Psoas muscle (tissue), 8 donors: ENCODE results near the gene TRRAP. TPM values are rescaled to one million over a fixed set of nuclear protein-coding genes. Genes with fewer than 3 reads are reported as not detected.

Experiments used
- ATAC-seq, 4 donors: fragments of 200-7000 bp; cut with Tn5 transposase; one replicate each; pipeline ENCODE4 v1.9.1; 2020; ENCODE audit warnings: moderate library complexity in 3 of 4, mild to moderate bottlenecking in 2 of 4
- DNase-seq, 2 donors: peaks; one replicate each; pipeline ENCODE4 v3.0.0-alpha.2; 2020
- H3K27ac ChIP-seq: fragments of 200-600 bp; one replicate; pipeline ENCODE4 v1.8.0; 2022
- H3K27me3 ChIP-seq, 3 donors: fragments of 200-600 bp in 1 of 3; one replicate each; pipeline versions ENCODE4 v1.6.1 to v1.8.0; 2013 to 2022; ENCODE audit warnings: low read length in 2 of 3, mild to moderate bottlenecking in 2 of 3, moderate library complexity in 1 of 3; ENCODE audit not compliant: insufficient read depth in 3 of 3
- H3K36me3 ChIP-seq, 2 donors: fragments of 200-600 bp in 1 of 2; one replicate each; pipeline versions ENCODE4 v1.6.1 to v1.8.0; 2013 to 2022; ENCODE audit warnings: low read depth in 1 of 2, mild to moderate bottlenecking in 1 of 2, moderate library complexity in 1 of 2; ENCODE audit not compliant: insufficient read depth in 1 of 2
- H3K4me1 ChIP-seq: fragments of 200-600 bp; one replicate; pipeline ENCODE4 v1.8.0; 2022
- H3K4me3 ChIP-seq: fragments of 200-600 bp; one replicate; pipeline ENCODE4 v1.8.0; 2022; ENCODE audit warnings: mild to moderate bottlenecking
- H3K9me3 ChIP-seq: fragments of 200-600 bp; one replicate; pipeline ENCODE4 v1.8.0; 2022
- WGBS, 3 donors: extraction: QIAGEN DNeasy Blood & Tissue Kit; methylation state at CpG; one replicate each; pipeline versions ENCODE4 v1.1.6 to v1.1.7; 2013; 5-methylcytosine and 5-hydroxymethylcytosine counted together
- intact Hi-C, 2 donors: fragments of 100-400 bp; cut with DNase I; formaldehyde crosslinking; loops; one replicate each; pipeline versions ENCODE4 v1.11.0 to v1.14.2; 2022
- polyA plus RNA-seq, 3 donors: library from polyadenylated mRNA; stranded (reverse); fragments of 200-250 nt; gene quantifications; one replicate each; pipeline ENCODE4 v1.2.3, GENCODE V29; 2013
- total RNA-seq, 4 donors: library from RNA; stranded (reverse); fragmentation: NEBNext Ultra II Directional in 2 of 4; extraction: Animal tissue kit (Norgen Biotek cat#: 25700) in 2 of 4; gene quantifications; one replicate each; pipeline versions ENCODE4 v1.2.1 to v1.2.4, GENCODE V29; 2021 to 2023
- TF ChIP-seq, protein P1 (sequence below): fragments of 200-600 bp; IDR thresholded peaks from one replicate; pipeline ENCODE4 v1.8.0; 2022; ENCODE audit warnings: antibody characterized with exemption
- donor health status: healthy with polysubstance abuse.
- donor health status: DM: no; HTN: no; CAD: no; lungs with moderate emphysema.
- donor health status: Bipolar disorder and iron deficiency.
- donor health status: healthy.
- donor health status: DM: yes; HTN: yes; CAD: no.
- donor health status: DM: no; HTN: no; CAD: no.
- donor health status: DM: no; HTN: no; CAD: no.
- donor health status: DM: yes; HTN: yes; CAD: no.

The TRRAP gene
- total and polyA plus RNA-seq, 7 donors: 3.8 to 21.3 (median 13.3) TPM

DNA sequence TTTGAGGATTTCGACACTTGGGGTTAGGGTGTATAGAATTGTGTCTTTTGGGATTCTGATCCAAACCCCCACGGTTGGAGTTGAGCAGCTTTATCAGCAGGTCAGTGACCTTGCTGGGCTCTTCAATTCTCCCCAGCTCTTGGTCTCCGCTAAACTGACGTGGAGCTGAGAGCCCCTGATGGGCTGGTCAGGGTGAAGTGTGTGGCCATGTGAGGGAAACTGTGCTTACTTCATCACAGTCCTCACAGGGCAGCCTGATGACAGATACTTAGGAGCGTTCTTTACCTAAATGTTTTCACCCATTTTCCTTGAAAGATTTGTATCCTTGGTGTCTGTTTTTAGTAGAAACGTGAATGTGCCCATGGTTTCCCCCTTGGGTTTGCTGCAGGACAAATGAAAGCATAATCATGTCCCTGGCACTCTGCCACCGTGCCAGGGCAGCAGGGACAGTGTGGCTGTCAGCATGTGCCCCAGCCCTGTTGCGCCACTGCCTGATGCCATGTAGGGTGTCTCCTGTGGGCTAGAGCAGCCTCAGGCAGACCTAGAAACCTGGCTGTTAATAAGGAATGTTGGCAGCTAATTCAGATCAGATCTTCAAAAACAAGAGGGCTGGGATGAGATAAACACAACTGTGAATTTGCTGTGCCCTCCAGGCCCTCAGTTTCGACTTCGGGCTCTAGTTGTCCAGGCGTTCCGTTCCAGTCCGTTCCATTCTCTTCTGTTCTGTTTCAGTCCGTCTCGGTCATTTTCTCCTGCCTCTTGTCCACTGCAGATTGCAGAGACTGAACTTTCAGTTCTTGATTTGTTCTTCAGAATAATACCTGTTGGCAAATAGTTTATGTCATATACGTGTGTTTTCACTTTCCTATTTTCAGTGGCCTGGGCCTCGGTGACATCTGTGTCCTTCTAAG lies 96.8 kb downstream of the TRRAP start:
- DNase-seq: peak; percentile 67 to 80

DNA sequence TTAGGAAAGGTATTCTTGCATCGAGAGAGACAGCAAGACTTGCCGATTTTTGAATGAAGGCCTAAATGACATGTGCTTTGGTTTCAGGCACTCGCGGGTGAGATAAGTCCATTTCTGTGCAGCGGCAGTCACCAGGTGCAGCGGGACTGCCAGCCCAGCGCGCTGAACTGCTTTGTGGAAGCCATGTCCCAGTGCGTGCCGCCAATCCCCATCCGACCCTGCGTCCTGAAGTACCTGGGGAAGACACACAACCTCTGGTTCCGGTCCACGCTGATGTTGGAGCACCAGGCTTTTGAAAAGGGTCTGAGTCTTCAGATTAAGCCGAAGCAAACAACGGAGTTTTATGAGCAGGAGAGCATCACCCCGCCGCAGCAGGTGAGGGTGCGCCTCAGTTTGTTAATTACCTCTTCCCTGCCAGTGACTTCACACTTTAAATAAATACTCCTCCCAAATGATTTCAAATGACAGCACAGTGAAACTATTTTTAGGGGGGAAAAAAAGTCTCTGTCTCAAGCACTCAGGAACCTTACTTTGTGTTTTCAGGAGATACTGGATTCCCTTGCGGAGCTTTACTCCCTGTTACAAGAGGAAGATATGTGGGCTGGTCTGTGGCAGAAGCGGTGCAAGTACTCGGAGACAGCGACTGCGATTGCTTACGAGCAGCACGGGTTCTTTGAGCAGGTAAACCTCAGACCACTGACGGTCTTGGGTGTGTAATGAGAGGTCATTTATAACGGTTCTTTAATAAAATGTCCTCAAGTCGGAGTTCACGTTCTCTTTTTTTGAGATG lies 98.3 kb downstream of the TRRAP start:
- H3K36me3 ChIP-seq: peaks cover 10 to 100% of the 10 kb centered on the region in 2 donors
- no peaks in the 10 kb centered on the region for H3K27me3 ChIP-seq
- 97% methylated on average over 30 of the region's 30 CpGs for WGBS, 3 donors
- no peaks in the 10 kb centered on the region for H3K4me1 ChIP-seq
- intact Hi-C loops: no loop called here
- H3K4me3 ChIP-seq: no peak overlapping the region
- no peak overlapping the region for H3K27ac ChIP-seq
- ATAC-seq: no peak
- no peaks in the 10 kb centered on the region for H3K9me3 ChIP-seq
- TF ChIP-seq, protein P1, sequence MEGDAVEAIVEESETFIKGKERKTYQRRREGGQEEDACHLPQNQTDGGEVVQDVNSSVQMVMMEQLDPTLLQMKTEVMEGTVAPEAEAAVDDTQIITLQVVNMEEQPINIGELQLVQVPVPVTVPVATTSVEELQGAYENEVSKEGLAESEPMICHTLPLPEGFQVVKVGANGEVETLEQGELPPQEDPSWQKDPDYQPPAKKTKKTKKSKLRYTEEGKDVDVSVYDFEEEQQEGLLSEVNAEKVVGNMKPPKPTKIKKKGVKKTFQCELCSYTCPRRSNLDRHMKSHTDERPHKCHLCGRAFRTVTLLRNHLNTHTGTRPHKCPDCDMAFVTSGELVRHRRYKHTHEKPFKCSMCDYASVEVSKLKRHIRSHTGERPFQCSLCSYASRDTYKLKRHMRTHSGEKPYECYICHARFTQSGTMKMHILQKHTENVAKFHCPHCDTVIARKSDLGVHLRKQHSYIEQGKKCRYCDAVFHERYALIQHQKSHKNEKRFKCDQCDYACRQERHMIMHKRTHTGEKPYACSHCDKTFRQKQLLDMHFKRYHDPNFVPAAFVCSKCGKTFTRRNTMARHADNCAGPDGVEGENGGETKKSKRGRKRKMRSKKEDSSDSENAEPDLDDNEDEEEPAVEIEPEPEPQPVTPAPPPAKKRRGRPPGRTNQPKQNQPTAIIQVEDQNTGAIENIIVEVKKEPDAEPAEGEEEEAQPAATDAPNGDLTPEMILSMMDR: no peak
- no peak for DNase-seq

More for the DNA sequence above, 96.8 kb downstream of the TRRAP start:
- H3K4me3 ChIP-seq: no peak overlapping the region
- no peak overlapping the region for H3K27ac ChIP-seq
- H3K9me3 ChIP-seq: no peaks in the 10 kb centered on the region
- 80 to 88% (median 86%) methylated on average over 17 of the region's 17 CpGs for WGBS, 3 donors
- H3K4me1 ChIP-seq: no peaks in the 10 kb centered on the region
- ATAC-seq: peak; percentile 75 to 96 (median 94)
- H3K36me3 ChIP-seq: peaks cover 10 to 100% of the 10 kb centered on the region in 2 donors
- TF ChIP-seq, protein P1: no peak
- intact Hi-C loops: loop anchor here in 1 of 2 donors (5.0 kb wide), 1 partner anchor 38 kb away; no protein-coding TSS in a partner anchor
- H3K27me3 ChIP-seq: no peaks in the 10 kb centered on the region

DNA sequence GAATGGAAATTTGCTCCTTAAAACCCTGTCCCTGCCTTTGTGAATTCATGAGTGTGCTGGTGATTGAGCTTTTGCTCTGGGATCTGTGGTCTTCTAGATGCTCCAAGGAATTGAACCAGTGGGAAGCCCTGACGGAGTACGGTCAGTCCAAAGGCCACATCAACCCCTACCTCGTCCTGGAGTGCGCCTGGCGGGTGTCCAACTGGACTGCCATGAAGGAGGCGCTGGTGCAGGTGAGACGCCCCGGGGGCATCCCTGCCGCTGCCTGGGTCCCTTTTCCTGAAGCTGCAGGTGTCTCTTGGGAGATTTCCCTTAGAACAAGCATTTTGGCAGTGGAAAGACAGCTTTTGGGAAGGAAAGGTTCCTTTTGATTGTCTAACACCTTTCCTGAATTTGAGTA lies 100.3 kb downstream of the TRRAP start:
- Histone ChIP-seq H3K4me1 (no peaks in the 10 kb centered on the region), H3K4me3 (no peak overlapping the region), H3K27ac (no peak overlapping the region), H3K9me3 (no peaks in the 10 kb centered on the region), H3K36me3 (peaks cover 10 to 100% of the 10 kb centered on the region in 2 donors), H3K27me3 (no peaks in the 10 kb centered on the region)
- DNase-seq: no peak
- TF ChIP-seq, protein P1: no peak
- 91 to 93% (median 93%) methylated on average over 9 of the region's 9 CpGs for WGBS, 3 donors
- ATAC-seq: no peak
- intact Hi-C loops: no loop called here

DNA sequence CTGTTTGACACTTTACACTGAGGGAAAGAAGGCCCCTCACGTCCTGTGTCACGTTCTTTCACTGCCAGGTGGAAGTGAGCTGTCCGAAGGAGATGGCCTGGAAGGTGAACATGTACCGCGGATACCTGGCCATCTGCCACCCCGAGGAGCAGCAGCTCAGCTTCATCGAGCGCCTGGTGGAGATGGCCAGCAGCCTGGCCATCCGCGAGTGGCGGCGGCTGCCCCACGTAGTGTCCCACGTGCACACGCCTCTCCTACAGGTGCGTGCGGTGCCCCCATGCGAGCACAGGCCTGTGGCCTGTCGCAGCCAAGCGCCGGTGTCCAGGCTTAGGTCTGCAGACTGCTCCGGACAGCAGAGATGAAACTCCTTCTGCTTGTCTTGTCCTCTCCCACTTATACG lies 103.4 kb downstream of the TRRAP start:
- Histone ChIP-seq H3K27ac (no peak overlapping the region), H3K9me3 (no peaks in the 10 kb centered on the region), H3K4me1 (no peaks in the 10 kb centered on the region), H3K36me3 (peaks cover 14 to 100% of the 10 kb centered on the region in 2 donors), H3K27me3 (no peaks in the 10 kb centered on the region), H3K4me3 (no peak overlapping the region)
- intact Hi-C loops: loop anchor here in 1 of 2 donors (5.0 kb wide), 1 partner anchor 74 kb away; no protein-coding TSS in a partner anchor
- DNase-seq: no peak
- no peak for ATAC-seq
- TF ChIP-seq, protein P1: no peak
- WGBS, 3 donors: 92 to 93% (median 93%) methylated on average over 23 of the region's 23 CpGs
